Dermis blood vessel endothelial cell (primary cell): ENCODE results near the gene NPPA. TPM values are rescaled to one million over a fixed set of nuclear protein-coding genes. Genes with fewer than 3 reads are reported as not detected.
"Not testable (repeated sequence)": the region's sequence is repeated elsewhere in the genome, so short reads cannot be mapped to it uniquely, and the experiment has no call there.

Experiments used
- DNase-seq: peaks from one replicate; pipeline ENCODE4 v3.0.0; 2010
- total RNA-seq: library from RNA; depleted of rRNA; stranded (reverse); fragments of >200 nt; gene quantifications from 2 replicates; pipeline ENCODE4 v1.2.3, GENCODE V29; 2014

NPPA gene
- not detected in 2 replicates for total RNA-seq

DNA sequence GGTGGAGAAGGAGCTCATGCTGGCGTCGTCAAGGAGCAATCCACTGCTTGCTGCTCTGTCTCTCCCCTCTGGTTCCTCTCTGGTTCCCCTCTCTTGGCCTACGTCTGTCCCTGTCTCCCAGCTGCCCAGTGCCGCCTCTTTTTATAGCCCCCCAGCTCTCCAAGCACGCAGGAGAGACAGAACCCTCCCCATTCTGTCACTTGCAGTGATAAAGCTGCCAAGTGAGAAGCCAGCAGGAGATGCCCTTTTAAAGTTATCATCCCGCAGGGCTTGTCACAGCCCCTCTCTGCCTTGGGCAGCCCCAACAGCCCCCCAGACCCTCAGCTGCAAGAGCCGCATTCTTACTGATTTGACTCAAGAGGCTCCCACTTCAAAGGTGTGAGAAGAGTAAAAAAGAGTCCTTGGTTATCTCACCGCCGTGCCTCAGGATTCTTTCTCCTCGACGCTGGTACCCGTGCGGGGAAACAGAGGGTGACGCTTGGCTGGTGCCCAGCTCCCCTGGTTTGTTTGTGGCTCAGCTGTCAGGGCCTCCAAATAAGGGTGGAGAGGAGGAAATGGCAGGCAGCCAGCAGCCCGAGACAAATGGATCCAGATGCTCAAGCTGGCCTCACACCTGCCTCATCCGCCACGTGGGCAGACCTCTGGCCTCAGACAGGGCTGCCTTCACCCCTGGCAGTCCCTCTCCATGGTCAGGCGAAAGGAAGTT, at the start of gene NPPA:
TSS of gene NPPA (minus strand) at position 117 of the 706 bp plus-strand sequence. CDS start at position 18, 99 bp downstream.
- DNase-seq: no peak

DNA sequence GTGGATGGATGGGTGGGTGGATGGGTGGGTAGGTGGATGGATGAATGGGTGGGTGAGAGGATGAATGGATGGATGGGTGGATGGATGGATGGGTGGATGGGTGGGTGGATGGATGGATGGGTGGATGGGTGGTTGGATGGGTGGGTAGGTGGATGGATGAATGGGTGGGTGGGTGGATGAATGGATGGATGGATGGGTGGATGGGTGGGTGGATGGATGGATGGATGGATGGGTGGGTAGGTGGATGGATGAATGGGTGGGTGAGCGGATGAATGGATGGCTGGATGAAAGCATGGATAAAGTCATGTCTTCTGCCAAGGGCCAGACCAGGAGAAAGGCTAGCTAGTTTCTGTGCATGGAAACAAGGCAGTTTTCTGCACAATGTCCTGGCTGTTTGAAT, 46.9 kb upstream of the NPPA start:
- not testable (repeated sequence) for DNase-seq

DNA sequence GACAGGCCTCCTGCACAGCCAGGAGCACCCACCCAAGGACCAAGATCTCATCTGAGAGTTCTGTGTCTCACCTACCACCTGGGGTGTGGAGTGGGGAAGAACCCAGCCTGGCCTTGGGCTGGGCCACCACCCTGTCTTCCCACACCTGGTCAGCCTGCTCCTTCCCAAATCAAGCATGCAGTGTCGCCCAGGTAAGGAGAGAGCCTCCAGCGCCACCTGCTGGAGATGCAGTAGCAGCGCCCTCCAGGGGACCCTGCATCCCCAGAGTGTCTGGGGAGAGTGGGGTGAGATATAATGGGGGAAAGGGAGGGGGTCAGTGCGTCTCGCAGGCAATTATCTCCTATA, 46.3 kb upstream of the NPPA start:
- DNase-seq: peak; percentile 66

GRCh38 chr1:11891433-11892186, 44.0 kb upstream of the NPPA start:
- DNase-seq: no peak

- no peak for DNase-seq
Measured at GRCh38 chr1:11888877-11889208, 41.3 kb upstream of the NPPA start.

DNA sequence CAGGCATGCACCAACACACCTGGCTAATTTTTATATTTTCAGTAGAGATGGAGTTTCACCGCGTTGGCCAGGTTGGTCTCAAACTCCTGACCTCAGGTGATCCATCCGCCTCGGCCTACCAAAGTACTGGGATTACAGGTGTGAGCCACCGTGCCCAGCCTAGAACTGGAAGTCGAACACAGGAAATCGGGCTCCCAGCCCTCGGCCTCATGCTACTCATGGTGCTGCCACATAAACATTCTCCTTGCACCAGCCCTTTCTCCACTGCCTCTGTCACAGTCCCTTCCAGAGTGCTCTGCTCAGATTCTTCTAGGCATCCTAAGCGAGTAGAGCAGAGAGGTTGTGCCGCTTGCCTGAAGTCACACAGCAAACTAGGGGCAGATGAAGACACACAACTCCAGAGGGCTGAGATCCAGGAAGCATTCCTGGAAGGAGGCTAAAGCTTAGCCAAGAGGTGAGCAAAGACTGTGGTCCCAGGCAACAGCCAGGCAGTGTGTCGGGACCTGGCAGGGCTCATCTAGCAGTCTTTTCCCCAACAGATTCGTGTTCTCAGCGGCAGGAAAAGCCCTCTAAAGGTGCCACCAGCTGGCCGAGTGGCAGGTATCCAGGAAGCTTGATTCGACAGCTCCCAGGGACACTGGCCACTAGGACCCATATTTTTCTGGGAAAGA, 40.8 kb upstream of the NPPA start:
- no peak for DNase-seq

DNA sequence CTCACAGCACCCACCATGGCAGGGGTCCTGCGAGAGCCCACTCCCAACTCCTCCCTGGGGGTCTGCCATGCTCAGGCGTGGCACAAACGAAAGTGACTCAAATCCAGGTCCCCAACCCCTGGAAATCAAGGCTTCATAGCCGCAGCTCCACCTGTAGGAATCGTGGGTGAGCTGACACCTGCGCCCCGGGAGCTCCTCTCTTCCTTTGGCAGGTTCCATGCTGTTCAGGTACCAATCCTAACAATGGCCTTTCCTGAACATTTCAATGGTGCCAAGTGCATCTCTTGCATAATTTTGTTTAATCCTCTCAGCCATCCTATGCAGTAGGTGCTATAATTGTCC, 40.1 kb upstream of the NPPA start:
- DNase-seq: no peak

DNA sequence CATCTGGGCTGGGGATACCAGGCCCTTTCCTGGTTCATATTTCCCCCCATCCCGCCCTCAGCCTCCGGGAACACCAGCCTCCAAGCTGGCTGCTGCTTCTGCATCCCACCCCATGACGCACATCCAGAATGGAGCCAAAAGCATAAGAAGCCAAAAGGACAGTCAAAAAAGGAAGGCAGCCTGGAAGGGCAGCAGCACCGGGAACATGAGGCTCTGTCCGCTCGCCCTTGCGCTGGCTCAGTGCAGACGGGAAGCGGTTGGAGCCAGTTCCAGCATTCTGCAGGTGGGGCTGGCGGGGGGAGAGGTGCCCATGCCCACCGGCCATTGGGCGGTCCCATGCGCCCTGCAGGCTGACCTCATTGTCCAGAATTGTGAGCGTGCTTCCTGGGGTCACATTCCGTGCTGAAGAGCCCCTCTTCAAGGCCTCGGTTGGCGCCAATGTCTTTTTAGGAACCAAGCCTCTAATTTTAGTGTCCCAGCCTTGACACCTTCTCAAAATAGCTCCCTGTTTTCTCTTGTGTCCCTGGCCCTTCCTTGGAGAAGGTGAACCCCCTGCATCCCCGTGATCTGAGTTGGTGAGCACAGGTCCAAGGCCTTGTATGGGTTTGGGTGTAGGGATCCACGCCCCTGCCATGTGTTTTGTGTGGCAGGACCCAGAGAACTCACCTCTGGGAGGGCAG, 39.5 kb upstream of the NPPA start:
- DNase-seq: no peak

DNA sequence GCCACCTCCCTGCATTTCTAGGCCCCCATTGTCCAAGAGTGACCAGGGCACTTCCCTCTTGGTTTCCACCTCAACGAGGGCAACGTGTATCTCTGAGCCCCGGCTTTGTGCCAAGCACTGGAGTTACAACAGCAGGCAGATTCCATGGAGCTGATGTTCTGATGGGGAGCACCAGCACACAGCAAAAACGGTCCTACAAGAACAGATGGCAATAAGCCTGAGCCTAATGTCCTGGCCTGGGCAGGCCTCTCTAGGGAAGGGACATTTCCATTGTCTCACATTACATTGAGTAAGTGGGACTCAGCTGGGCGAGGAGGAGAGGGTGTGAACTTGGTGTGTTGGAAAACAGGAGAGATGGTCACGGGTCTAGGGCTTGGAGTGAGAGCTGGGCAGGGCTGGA, 38.3 kb upstream of the NPPA start:
- DNase-seq: no peak

GRCh38 chr1:11882814-11883538, 35.4 kb upstream of the NPPA start:
- no peak for DNase-seq

DNA sequence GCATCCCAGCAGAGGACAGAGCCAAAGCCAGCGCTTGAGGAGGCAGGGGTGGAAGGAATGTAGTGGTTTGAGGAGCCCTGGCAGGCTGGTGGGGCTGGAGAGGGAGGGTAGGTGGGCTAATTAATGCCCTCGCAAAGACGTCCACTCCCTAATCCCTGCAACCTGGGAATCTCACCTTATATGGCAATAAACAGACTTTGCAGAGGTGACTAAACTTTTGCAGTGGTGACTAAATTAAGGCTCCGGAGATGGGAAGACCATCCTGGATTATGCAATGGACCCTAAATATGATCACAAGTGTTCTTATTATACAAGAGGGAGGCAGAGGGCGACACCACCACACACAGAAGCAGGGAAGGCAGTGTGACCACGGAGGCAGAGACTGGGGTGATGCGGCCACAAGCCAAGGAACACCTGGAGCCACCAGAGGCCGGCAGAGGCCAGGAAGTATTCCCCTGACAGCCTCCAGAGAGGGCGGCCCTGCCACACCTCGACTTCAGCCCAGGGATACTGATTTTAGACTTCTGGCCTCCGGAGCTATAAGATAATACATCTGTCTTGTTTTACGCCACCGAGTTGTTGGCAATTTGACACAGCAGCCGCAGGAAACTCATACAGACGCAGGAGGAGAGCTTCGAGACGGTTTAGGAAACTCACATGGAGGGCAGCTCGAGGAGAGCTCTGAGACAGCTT, 34.3 kb upstream of the NPPA start:
- no peak for DNase-seq

- DNase-seq: no peak
Measured at GRCh38 chr1:11880911-11881748, 33.5 kb upstream of the NPPA start.

DNA sequence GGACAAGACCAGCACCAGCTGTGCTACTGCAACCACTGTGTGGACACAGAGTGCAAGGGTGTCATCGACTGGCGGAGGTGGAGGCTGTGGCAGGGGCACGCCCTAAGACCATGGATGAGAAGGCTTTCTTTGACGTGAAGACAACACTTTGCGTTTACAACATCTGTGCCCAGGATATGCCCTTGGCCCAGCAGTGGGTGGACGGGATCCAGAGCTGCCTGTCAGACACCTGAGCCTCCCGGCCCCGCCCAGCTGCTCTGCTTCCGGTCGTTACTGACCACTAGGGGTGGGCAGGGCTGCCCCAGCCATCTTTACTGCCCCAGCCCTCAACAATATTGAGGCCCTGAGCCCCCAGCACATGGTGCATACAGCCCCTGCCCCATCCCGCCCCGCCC, 32.6 kb upstream of the NPPA start:
- no peak for DNase-seq

DNA sequence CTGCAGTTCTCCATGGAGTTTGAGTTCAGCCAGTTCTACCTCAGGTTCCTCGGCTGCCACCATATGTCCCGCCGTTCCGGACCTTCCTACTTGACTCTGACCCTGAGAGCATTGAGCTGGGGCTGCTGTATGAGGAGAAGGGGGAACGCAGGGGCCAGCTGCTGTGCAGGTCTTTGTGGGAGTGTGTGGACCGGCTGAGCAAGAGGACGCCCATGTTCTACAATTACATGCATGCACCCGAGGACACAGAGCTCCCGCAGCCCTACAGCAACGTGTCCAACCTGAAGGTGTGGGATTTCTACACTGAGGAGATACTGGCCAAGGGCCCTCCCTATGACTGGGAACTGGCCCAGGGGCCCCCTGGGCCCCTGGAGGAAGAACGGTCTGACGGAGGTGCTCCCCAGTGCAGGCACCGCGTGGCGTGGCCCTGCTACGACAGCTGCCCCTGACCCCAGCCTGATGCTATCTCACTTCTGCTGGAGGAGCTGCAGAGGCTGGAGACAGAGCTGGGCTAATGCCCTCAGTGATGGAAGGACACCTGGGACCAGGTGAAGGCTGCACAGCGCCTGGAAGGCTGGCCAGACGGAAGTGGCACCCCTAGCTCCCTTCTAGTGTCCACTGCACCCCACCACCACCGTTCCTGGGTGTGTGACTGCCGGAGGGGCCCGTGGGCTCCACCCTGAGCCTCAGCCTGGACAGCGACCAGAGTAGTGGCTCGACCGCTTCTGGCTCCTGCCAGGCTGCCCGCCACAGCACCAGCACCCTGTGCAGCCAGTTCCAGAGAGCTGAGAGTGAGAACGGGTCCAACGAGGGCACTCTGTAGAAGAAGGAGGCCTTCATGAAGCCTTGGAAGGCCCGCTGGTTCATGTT, 32.0 kb upstream of the NPPA start:
- no peak for DNase-seq

DNA sequence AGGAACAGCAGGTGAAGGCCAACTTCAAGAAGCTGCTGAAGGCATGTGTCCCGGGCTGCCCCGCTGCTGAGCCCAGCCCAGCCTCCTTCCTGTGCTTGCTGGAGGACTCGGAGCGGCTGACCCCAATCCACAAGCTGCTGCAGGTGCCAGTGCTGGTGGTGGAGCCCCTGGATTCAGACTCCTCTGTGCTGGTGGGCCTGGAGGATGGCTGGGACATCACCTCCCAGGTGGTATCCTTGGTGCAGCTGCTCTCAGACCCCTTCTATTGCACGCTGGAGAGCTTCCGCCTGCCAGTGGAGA, 31.3 kb upstream of the NPPA start:
- no peak for DNase-seq

DNA sequence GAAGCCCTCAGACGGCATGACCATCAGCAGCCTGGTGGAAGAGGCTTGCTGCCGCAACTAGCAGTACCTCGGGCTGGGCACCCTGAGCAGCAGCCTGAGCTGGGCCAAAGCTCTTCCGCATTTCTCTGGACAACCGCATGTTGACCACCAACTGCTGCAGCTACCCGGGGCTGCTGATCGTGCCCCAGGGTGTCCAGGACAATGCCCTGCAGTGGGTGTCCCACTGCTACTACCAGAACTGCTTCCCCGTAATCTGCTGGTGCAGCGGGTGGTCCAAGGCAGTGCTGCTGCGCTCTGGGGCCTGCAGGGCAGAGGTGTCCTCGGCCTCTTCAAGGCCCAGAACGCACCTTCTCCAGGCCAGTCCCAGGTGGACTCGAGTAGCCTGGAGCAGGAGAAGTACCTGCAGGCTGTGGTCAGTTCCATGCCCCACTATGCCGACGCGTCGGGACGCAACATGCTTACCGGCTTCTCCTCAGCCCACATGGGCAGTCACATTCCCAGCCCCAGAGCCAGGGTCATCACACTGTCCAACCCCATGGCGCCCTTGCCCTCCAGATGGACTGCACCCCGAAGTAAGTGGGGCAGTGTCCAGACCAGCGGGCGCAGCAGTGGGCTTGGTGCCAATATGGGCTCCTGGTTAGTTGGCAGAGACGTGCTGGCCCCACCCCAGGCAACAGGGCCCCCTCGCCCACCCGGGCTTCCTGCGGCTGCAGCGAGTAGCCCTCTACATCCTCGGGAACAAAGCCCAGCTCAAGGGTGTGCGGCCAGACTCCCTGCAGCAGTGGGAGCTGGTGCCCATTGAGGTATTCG, 30.7 kb upstream of the NPPA start:
- DNase-seq: no peak

DNA sequence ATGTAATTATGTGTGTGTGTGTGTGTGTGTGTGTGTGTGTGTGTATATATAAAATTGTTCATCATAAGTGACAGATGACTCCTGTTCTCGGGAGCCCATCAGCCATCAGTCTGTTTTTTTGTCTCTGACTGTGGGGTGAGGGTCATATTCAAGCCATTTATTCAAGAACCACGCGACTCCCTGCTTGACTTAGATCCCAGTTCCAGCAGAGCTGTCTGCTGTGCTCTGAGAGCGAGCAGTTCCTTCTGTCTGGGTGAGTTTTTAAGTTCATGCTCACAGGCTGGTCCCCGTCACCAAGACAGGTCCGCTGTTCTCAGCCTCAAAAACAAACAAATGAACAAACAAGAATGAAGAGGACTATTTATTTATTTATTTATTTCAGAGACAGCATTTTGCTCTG, 29.5 kb upstream of the NPPA start:
- DNase-seq: no peak

DNA sequence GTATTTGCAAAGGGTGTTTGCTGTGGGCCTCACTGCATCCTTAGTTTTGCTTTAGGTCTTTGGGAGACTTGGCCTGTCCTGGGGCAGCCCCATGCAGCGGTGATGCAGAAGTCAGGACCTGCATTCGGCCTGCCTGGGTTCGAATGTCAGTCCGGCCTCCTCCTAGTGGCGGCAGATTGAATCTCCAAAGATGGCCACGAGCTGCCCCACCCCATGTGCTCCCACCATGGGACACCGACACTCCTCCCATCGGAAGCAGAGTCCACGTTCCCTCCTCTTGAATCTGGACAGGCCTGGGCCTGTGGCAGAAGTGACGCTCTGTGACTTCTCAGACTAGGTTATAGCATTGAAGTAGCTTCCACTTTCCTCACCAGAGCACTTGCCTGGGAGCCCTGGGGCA, 27.5 kb upstream of the NPPA start:
- no peak for DNase-seq

DNA sequence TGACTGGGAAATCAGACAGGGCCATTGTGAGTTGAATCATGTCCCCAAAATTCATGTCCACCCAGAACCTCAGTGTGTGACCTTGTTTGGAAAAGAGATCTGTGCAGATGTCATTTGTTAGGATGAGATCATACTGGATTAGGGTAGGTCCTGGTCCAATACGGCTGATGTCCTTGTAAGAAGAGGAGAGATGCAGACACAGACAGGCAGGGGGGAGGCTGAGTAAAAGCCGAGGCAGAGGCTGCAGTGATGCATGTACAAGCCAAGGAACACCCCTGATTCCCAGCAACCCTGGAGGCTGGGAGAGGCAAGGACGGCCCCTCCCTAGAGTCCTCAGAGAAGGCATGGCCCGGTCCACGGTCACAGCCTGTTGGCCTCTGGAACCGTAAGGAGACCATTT, 27.0 kb upstream of the NPPA start:
- DNase-seq: no peak

- no peak for DNase-seq
Measured at GRCh38 chr1:11874258-11874562, 26.6 kb upstream of the NPPA start.
